GM19238 (cell line): Measurements from ENCODE around the gene RND1.
"Not testable (repeated sequence)": the region's sequence is repeated elsewhere in the genome, so short reads cannot be mapped to it uniquely, and the experiment has no call there.

Experiments
- DNase-seq: peaks from one replicate; pipeline ENCODE4 v3.0.0; 2011; ENCODE audit warnings: low spot score; ENCODE audit not compliant: insufficient read length

RND1 gene

GRCh38 chr12:48865281-48866051 lies at the start of gene RND1:
TSS of gene RND1 (minus strand) at chr12:48865870. CDS start at chr12:48865767, 103 bp downstream.
- DNase-seq = peak; percentile 86

GRCh38 chr12:48910196-48910595 lies 44.5 kb upstream of the RND1 start:
- DNase-seq = no peak

GRCh38 chr12:48909698-48910097 lies 44.0 kb upstream of the RND1 start:
- DNase-seq = not testable (repeated sequence)

- no peak for DNase-seq
Observed at GRCh38 chr12:48907245-48907644, 41.6 kb upstream of the RND1 start.

DNA sequence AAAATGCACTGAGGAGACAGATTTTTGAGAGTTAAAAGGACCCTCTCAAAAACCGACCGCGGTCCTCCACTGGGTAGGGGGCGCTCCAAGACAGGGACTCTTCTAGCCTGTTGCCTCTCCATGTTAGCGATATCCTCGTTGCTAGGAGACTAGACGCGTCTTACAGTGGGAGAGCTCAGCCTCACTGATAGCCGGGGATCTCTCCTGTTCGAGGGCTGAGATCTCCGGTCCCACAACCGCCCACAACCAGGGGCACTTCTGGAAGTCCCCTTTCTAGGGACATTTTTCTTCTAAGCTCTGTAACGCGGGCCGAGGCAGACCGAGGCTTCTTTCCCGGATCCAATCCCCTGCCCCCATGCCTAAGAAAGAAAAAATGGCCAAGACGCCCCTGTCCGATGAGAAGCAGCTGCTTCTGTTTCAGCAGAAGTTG lies 38.3 kb upstream of the RND1 start:
- peak; percentile 61 for DNase-seq

GRCh38 chr12:48903363-48903981 lies 37.8 kb upstream of the RND1 start:
- DNase-seq = no peak

DNA sequence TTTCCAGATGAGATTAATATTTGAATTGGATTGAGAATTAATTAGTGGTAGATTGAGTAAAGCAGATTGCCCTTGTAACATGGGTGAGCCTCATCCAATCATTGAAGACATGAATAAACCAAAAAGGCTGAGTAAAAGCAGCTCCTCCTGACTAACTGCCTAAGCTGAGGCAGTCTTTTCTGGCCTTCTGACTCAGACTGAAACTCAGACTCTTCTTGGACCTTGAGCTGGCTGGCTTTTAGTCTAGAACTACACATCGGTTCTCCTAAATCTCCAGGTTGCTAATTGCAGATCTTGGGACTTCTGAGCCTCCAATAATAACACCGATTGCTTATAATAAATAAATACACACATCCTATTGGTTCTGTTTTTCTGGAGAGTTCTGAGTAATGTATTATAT lies 35.6 kb upstream of the RND1 start:
- peak; percentile 34 for DNase-seq

- no peak for DNase-seq
Observed at GRCh38 chr12:48899651-48900050, 34.0 kb upstream of the RND1 start.

- no peak for DNase-seq
Observed at GRCh38 chr12:48894271-48894670, 28.6 kb upstream of the RND1 start.

DNA sequence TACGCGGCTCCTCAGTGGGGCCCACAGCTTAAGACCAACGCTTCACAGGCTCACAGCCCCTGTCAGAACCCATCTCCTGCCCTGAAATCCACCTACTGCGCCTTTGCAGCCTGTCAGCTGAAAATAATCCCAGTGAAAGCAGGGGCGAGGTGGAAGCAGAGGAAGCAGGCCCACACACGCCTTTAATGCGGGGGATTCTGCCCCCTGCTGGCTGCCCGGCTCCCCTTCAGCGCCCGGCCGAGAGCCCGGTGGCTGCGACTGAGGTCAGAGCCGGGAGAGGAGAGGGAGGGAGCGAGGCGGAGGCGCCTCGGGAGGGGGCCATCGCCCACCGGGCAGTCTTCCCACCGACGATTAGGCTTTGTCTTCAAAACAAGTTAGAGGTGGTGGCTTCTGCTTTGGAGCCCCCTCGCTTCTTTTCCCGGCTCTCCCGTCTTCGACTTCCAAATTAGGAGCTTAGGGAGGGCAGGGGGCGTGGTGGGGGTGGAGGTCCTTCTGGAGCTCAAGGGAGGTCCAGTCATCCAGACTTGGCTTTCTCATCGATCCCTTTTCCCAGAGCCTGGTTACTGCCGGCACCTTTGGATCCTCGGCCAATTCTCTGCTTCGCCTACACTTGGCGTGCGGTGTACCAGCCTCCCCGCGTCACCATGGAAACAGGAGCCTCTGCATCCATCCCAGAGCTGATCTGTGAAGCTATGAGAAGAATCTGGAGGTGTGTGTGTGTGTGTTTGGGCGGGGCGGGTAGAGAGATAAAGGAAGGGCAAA lies 25.2 kb upstream of the RND1 start:
- peak; percentile 58 for DNase-seq

GRCh38 chr12:48889679-48890078 lies 24.0 kb upstream of the RND1 start:
- DNase-seq = no peak

- DNase-seq = no peak
Observed at GRCh38 chr12:48883305-48884161, 17.9 kb upstream of the RND1 start.

- no peak for DNase-seq
Observed at GRCh38 chr12:48882972-48883304, 17.3 kb upstream of the RND1 start.

- DNase-seq = no peak
Observed at GRCh38 chr12:48882315-48882687, 16.6 kb upstream of the RND1 start.

GRCh38 chr12:48881686-48882314 lies 16.1 kb upstream of the RND1 start:
- DNase-seq = no peak

GRCh38 chr12:48880647-48881046 lies 15.0 kb upstream of the RND1 start:
- no peak for DNase-seq

DNA sequence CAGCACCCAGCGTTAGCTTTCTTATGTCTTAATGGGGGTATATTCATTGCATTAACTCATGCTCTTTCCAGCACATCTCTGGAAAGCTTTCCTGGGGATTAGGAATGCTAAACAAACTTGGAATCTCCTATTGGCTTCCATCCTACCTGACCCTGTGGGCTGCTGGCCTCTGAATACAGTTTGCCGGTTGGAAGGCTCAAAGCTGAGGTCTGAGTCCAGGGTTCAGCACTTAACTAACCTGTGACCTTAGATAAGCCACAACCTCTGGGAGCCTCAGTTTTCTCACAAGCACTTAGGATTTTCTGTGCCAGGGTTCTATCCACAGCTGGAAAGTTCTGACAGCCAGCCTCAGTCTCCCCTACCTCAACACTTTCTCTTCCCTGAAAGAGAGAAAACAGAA lies 12.9 kb upstream of the RND1 start:
- DNase-seq = no peak

DNA sequence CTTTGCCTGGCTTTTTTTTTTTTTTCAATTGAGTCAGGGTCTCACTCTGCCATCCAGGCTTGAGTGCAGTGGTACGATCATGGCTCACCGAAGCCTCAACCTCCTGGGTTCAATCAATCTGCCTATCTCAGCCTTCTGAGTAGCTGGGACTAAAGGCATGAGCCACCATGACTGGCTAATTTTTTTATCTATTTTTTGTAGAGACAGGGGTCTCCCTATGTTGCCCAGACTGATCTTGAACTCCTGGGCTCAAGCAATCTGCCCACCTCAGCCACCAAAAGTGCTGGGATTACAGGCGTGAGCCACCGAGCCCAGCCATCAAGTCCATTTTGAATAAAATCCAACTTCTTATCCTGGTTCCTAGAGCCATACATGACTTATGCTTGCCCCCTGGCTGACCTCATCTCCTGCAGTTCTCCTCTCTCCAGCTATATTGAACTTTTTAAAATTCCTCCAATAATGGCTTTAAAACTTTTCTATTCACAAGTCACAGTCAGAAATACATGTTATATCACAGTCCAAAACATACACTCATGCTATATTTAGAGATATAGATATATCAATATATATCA lies 10.4 kb upstream of the RND1 start:
- no peak for DNase-seq

DNA sequence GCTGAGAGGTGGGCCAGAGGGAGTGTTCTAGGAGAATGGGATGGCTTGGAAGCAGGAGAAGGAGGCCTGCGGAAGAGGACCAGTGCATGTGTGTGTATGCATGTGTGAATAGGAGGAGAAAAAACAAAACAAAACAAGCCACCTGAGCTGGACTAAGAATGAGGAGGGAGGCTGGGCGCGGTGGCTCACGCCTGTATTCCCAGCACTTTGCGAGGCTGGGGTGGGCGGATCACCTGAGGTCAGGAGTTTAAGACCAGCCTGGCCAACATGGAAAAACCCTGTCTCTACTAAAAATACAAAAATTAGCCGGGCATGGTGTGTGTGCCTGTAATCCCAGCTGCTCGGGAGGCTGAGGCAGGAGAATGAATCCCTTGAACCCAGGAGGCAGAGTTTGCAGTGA lies 7.9 kb upstream of the RND1 start:
- DNase-seq = not testable (repeated sequence)

DNA sequence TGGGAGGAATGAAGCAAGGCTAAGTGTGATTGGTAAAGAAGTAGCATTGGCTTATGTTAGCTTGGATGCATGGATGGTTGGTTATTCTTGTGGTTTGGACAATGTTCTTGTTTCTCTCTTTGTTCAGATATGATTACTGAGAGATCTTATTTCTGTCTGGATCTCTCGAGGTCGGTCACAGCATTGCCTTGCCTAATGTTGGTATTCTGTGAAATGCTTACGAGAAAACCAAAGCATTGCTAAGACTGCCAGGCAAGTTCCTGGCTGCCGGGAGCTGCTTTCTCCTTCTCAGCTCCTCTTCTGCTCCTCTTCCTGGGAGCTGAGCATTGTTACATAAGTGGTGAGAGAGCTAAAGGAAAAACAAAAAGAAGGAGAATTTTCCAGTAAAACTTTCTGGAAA lies 7.4 kb upstream of the RND1 start:
- no peak for DNase-seq

- no peak for DNase-seq
Observed at GRCh38 chr12:48869191-48869590, 3.5 kb upstream of the RND1 start.
